ENCODE measurements around the gene DYNC1LI2. TPM values are rescaled to one million over a fixed set of nuclear protein-coding genes. Genes with fewer than 3 reads are reported as not detected.

DYNC1LI2 gene
- total RNA-seq, 2 donors from 2014 or later = 77.5 to 97.1 TPM

GRCh38 chr16:66720766-66721165 is 30.6 kb downstream of the DYNC1LI2 start:
- Mint-ChIP-seq H3K36me3 (ENCODE audit: low read depth) (peaks cover 5% of the 10 kb centered on the region), H3K27ac (no peak overlapping the region)
- no peak for DNase-seq

GRCh38 chr16:66719246-66719645 is 32.2 kb downstream of the DYNC1LI2 start:
- no peak overlapping the region for H3K27ac Mint-ChIP-seq
- no peaks in the 10 kb centered on the region for H3K27me3 Mint-ChIP-seq
- no peak for ATAC-seq
- H3K4me1 Mint-ChIP-seq = no peaks in the 10 kb centered on the region
- no peak overlapping the region for H3K4me3 Mint-ChIP-seq
- no peak for DNase-seq
- no peaks in the 10 kb centered on the region for H3K9me3 ChIP-seq (ENCODE audit: control insufficient read depth, low read length, poor library complexity, severe bottlenecking)
- H3K36me3 Mint-ChIP-seq (ENCODE audit: low read depth) = peaks cover 5% of the 10 kb centered on the region

More at GRCh38 chr16:66720766-66721165, 30.6 kb downstream of the DYNC1LI2 start:
- Mint-ChIP-seq H3K4me1 (no peaks in the 10 kb centered on the region), H3K4me3 (no peak overlapping the region), H3K27me3 (no peaks in the 10 kb centered on the region)
- H3K9me3 ChIP-seq (ENCODE audit: control insufficient read depth, low read length, poor library complexity, severe bottlenecking) = no peaks in the 10 kb centered on the region
- no peak for ATAC-seq

DNA sequence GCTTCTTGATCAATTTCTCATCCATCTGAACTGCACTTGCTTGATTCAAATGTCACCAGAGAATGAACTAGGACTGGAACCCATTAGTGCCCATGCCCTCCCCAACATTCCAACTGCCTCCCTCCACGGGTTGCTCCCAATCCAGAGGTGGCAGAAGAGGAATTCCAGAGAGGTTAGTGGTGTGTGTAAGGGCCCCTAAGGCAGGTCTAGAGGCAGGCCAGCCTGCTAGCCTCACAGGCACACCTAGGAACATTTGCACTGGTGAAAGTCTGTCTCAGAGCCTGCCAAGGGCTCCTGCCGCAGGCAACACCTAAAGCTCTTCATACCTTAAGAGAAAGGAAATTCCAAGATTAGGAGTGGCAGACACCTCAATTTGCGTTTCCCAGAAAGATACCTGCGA is 33.6 kb downstream of the DYNC1LI2 start:
- no peaks in the 10 kb centered on the region for H3K9me3 ChIP-seq (ENCODE audit: control insufficient read depth, low read length, poor library complexity, severe bottlenecking)
- H3K27me3 Mint-ChIP-seq = no peaks in the 10 kb centered on the region
- no peaks in the 10 kb centered on the region for H3K36me3 Mint-ChIP-seq (ENCODE audit: low read depth)
- ATAC-seq = no peak
- no peak for DNase-seq
- H3K4me3 Mint-ChIP-seq = no peak overlapping the region
- no peak overlapping the region for H3K27ac Mint-ChIP-seq
- no peaks in the 10 kb centered on the region for H3K4me1 Mint-ChIP-seq

DNA sequence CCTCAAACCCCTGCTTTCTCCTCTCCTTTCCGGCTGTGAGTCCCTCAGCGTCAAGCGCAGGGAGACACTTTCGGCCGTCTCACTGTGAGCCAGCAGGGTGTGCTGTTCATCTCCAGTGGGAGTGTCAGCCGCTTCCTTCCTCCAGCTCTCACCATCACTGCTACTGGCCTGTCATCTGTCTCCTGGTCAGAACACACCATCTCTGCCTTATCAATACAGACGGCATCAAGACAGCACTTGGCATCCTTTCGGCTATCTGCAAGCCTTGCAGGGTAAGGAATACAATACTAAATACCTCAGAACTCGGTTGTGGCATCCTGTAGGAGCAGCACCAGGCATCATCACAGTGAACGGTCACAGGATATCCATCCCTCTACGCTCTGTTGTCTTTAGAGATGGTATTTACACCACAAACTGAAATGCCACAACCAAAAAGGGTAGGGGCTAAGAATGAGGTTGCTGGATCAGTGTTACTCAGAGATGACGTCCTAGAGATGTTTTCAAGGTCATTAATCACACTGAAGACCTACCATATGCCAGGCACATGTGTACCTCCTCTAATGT is 34.2 kb downstream of the DYNC1LI2 start:
- Mint-ChIP-seq H3K4me1 (no peaks in the 10 kb centered on the region), H3K27ac (no peak overlapping the region), H3K36me3 (ENCODE audit: low read depth) (no peaks in the 10 kb centered on the region), H3K4me3 (no peak overlapping the region), H3K27me3 (no peaks in the 10 kb centered on the region)
- H3K9me3 ChIP-seq (ENCODE audit: control insufficient read depth, low read length, poor library complexity, severe bottlenecking) = no peaks in the 10 kb centered on the region
- DNase-seq (no peak), ATAC-seq (no peak)

DNA sequence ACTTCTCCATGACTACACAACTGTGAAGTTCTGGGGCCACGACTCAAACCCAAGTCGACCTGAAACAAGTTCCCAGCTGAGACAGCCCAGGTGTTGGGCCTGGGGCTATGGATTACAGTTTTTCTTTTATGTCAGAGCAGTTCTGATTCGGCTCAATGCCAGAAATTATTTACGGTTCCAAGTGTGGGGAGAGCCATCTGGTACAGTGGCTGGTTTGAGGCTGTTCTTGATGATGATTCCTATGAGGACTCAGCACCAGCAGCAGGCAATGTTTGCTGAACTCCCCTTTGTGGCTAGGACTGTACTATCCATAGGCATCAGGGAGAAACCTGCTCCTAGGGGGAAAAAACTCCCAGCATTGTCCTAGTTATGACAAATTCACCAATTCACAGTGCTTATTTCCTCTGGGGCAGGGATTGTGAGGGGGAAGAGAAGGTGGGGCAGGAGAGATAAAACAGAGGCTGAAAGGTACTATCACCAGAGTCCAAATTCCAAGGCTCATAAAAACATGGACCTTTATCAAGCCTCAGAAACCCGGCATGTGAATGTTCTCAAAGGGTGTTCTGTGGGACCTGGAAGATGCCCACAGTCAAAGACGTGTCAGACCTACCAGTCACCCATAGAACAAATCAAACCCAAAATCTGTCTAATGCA is 36.6 kb downstream of the DYNC1LI2 start:
- Mint-ChIP-seq H3K36me3 (ENCODE audit: low read depth) (no peaks in the 10 kb centered on the region), H3K27ac (no peak overlapping the region), H3K4me1 (no peaks in the 10 kb centered on the region), H3K27me3 (peaks cover 6% of the 10 kb centered on the region), H3K4me3 (no peak overlapping the region)
- DNase-seq (no peak), ATAC-seq (no peak)
- no peaks in the 10 kb centered on the region for H3K9me3 ChIP-seq (ENCODE audit: control insufficient read depth, low read length, poor library complexity, severe bottlenecking)

DNA sequence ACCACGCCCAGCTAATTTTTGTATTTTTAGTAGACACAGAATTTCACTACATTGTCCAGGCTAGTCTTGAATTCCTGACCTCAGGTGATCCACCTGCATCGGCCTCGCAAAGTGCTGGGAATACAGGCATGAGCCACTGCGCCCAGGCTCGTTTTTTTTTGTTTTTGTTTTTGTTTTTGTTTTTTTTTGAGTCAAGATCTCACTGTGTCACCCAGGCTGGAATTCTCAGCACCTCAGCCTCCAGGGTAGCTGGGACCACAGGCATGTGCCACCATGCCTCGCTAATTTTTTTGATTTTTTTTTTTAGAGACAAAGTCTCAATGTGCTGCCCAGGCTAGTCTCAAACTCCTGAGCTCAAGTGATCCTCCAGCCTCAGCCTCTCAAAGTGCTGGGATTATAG is 37.3 kb downstream of the DYNC1LI2 start:
- Mint-ChIP-seq H3K4me3 (no peak overlapping the region), H3K36me3 (ENCODE audit: low read depth) (no peaks in the 10 kb centered on the region), H3K27ac (no peak overlapping the region), H3K27me3 (peaks cover 6% of the 10 kb centered on the region), H3K4me1 (no peaks in the 10 kb centered on the region)
- ATAC-seq (no peak), DNase-seq (no peak)
- no peaks in the 10 kb centered on the region for H3K9me3 ChIP-seq (ENCODE audit: control insufficient read depth, low read length, poor library complexity, severe bottlenecking)

- H3K4me3 Mint-ChIP-seq = no peak overlapping the region
- no peak for DNase-seq
- H3K9me3 ChIP-seq (ENCODE audit: control insufficient read depth, low read length, poor library complexity, severe bottlenecking) = no peaks in the 10 kb centered on the region
- H3K4me1 Mint-ChIP-seq = no peaks in the 10 kb centered on the region
- H3K36me3 Mint-ChIP-seq (ENCODE audit: low read depth) = no peaks in the 10 kb centered on the region
- peaks cover 6% of the 10 kb centered on the region for H3K27me3 Mint-ChIP-seq
- no peak for ATAC-seq
- H3K27ac Mint-ChIP-seq = no peak overlapping the region
Measured at GRCh38 chr16:66713076-66713475, 38.3 kb downstream of the DYNC1LI2 start.

- no peak overlapping the region for H3K4me3 Mint-ChIP-seq
- no peak overlapping the region for H3K27ac Mint-ChIP-seq
- H3K9me3 ChIP-seq (ENCODE audit: control insufficient read depth, low read length, poor library complexity, severe bottlenecking) = no peaks in the 10 kb centered on the region
- H3K27me3 Mint-ChIP-seq = peaks cover 8% of the 10 kb centered on the region
- DNase-seq (no peak), ATAC-seq (no peak)
- no peaks in the 10 kb centered on the region for H3K36me3 Mint-ChIP-seq (ENCODE audit: low read depth)
- H3K4me1 Mint-ChIP-seq = no peaks in the 10 kb centered on the region
Measured at GRCh38 chr16:66712512-66712911, 38.9 kb downstream of the DYNC1LI2 start.

- Mint-ChIP-seq H3K36me3 (ENCODE audit: low read depth) (no peaks in the 10 kb centered on the region), H3K4me3 (no peak overlapping the region), H3K4me1 (no peaks in the 10 kb centered on the region), H3K27ac (no peak overlapping the region), H3K27me3 (peaks cover 10% of the 10 kb centered on the region)
- H3K9me3 ChIP-seq (ENCODE audit: control insufficient read depth, low read length, poor library complexity, severe bottlenecking) = no peaks in the 10 kb centered on the region
- ATAC-seq = no peak
- DNase-seq = no peak
Measured at GRCh38 chr16:66711581-66711980, 39.8 kb downstream of the DYNC1LI2 start.

- H3K9me3 ChIP-seq (ENCODE audit: control insufficient read depth, low read length, poor library complexity, severe bottlenecking) = no peaks in the 10 kb centered on the region
- peaks cover 10% of the 10 kb centered on the region for H3K27me3 Mint-ChIP-seq
- ATAC-seq = no peak
Measured at GRCh38 chr16:66706506-66706880, 44.9 kb downstream of the DYNC1LI2 start.

DNA sequence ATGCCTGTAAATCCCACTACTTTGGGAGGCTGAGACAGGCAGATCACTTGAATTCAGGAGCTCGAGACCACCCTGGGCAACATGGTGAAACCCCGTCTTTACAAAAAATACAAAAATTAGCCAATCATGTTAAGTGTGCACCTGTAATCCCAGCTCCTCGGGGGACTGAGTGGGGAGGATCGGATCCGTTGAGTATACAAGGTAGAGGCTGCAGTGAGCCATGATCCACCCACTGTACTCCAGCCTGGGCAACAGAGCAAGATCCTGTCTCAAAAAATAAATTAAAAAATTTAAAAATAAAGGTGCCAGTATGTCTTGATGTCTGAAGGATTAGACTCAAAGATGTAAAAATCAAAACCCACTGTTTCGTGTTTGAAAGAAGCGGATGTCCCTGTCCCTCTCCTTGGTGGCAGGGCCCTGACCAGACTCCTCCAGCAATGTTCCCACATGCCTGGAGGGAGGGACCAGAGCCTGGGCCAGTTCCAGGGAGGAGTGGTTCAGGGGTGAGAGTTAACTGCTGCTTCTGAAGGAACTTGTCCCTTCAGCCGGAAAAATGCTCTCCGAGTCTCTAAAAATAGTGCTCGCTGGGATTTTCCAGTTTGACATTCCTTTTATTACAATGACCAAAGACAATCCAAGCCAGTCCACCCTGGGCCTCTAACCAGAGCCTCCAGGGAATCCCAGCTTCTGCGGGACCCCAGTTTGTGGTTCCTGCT is 45.5 kb downstream of the DYNC1LI2 start:
- ATAC-seq (no peak), DNase-seq (no peak)

More at GRCh38 chr16:66706506-66706880, 44.9 kb downstream of the DYNC1LI2 start:
- no peaks in the 10 kb centered on the region for H3K4me1 Mint-ChIP-seq
- no peak overlapping the region for H3K27ac Mint-ChIP-seq
- no peak overlapping the region for H3K4me3 Mint-ChIP-seq
- no peaks in the 10 kb centered on the region for H3K36me3 Mint-ChIP-seq (ENCODE audit: low read depth)
- no peak for DNase-seq

DNA sequence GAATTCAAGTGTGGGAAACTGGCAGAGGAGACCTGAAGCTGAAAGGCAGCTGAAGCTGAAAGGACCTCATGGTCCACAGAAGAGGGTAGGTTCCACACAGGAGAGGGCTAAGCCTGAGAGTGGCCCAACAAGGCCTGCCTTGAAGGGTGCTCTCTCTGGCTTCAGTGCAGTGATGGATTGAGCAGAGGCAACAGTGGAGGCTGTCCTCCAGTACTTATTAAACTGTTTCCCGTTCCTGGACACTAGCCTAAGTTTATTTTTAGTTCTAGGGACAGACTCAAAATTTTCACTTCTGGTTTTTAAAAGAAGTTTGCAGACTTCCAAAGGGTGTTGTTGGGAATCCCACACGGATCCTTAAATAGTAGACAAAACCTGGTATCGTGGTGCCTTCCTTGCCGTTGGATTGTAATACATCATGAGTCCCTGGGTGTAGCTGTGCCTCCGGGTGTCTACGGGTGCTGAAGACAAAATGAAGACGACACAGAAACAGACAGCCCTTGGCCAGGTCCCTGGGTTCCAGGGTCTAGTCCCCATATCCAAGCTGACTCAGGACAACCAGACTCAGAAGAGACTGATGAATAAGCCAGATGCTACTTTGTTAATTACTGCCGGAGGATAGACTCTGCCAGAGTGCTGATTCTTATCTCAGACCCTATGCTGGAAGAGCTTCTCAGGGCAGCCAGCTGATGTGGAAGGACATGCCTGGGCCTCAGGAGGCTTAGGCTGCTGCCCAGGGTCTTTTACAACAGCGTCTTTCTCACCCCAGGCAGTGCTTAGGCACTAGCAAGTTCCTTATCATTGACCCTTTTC is 47.8 kb downstream of the DYNC1LI2 start:
- Mint-ChIP-seq H3K4me1 (no peaks in the 10 kb centered on the region), H3K27me3 (peaks cover 4% of the 10 kb centered on the region), H3K36me3 (ENCODE audit: low read depth) (no peaks in the 10 kb centered on the region), H3K4me3 (no peak overlapping the region), H3K27ac (no peak overlapping the region)
- no peaks in the 10 kb centered on the region for H3K9me3 ChIP-seq (ENCODE audit: control insufficient read depth, low read length, poor library complexity, severe bottlenecking)
- ATAC-seq (no peak), DNase-seq (no peak)

More for the DNA sequence above, 45.5 kb downstream of the DYNC1LI2 start:
- no peak overlapping the region for H3K27ac Mint-ChIP-seq
- no peak overlapping the region for H3K4me3 Mint-ChIP-seq
- no peaks in the 10 kb centered on the region for H3K9me3 ChIP-seq (ENCODE audit: control insufficient read depth, low read length, poor library complexity, severe bottlenecking)
- H3K4me1 Mint-ChIP-seq = no peaks in the 10 kb centered on the region
- H3K36me3 Mint-ChIP-seq (ENCODE audit: low read depth) = no peaks in the 10 kb centered on the region
- H3K27me3 Mint-ChIP-seq = peaks cover 10% of the 10 kb centered on the region

GRCh38 chr16:66701516-66701915 is 49.9 kb downstream of the DYNC1LI2 start:
- DNase-seq (no peak), ATAC-seq (no peak)
- H3K27ac Mint-ChIP-seq = no peak overlapping the region
- H3K27me3 Mint-ChIP-seq = no peaks in the 10 kb centered on the region
- no peaks in the 10 kb centered on the region for H3K9me3 ChIP-seq (ENCODE audit: control insufficient read depth, low read length, poor library complexity, severe bottlenecking)
- H3K4me3 Mint-ChIP-seq = no peak overlapping the region
- H3K4me1 Mint-ChIP-seq = no peaks in the 10 kb centered on the region
- no peaks in the 10 kb centered on the region for H3K36me3 Mint-ChIP-seq (ENCODE audit: low read depth)

Measured in T-helper 17 cell (primary cell).